ENCODE data around the gene PDE4A. TPM values are rescaled to one million over a fixed set of nuclear protein-coding genes. Genes with fewer than 3 reads are reported as not detected.
A peak's percentile ranks its signal among the peaks of the same experiment; 100 is the strongest.
"Not testable (repeated sequence)": the region's sequence is repeated elsewhere in the genome, so short reads cannot be mapped to it uniquely, and the experiment has no call there.

Gene PDE4A
- total RNA-seq, 1 donor from 2014 or later = 1.0 TPM

DNA sequence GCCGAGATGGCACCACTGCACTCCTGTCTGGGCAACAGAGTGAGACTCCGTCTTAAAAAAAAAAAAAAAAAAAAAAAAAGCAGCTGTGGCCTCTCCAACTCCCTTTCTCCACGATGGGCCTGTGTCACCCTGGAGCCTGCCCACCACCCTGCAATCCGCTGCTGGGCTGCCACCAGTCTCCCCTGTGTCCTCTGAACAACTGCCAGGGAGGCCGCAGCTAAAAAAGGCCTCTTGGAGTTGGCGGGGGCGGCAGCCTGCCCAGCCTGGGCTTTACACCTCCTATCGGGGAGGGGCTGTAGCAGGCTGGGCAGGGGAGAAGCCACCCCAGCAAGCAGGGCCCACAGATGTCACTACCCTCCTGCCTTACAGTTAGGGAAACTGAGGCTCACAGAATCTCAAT lies 20.5 kb upstream of the PDE4A start:
- H3K4me1 ChIP-seq (ENCODE audit: control insufficient read depth in 3 of 3, insufficient read depth in 3 of 3, low read length in 3 of 3) = peaks cover 53 to 70% (median 58%) of the 10 kb centered on the region in 3 donors
- H3K9ac ChIP-seq (ENCODE audit: low read depth in 1 of 3, low read length in 3 of 3) = peak overlapping the region; percentile 34 to 97 (median 74)
- H3K9me3 ChIP-seq (ENCODE audit: control insufficient read depth in 3 of 3, low read length in 3 of 3) = no peaks in the 10 kb centered on the region
- H3K27me3 ChIP-seq (ENCODE audit: control insufficient read depth in 3 of 3, insufficient read depth in 3 of 3, low read length in 3 of 3) = peaks cover 0 to 5% (median 3%) of the 10 kb centered on the region in 3 donors
- peaks cover 6 to 18% (median 15%) of the 10 kb centered on the region in 3 donors for H3K36me3 ChIP-seq (ENCODE audit: control insufficient read depth in 3 of 3, insufficient read depth in 3 of 3, low read length in 3 of 3)
- peak overlapping the region in 2 of 3 donors; percentile 31 to 49 for H3K4me3 ChIP-seq (ENCODE audit: low read length in 3 of 3)
- H3K27ac ChIP-seq (ENCODE audit: low read depth, low read length) = peak overlapping the region; percentile 92

DNA sequence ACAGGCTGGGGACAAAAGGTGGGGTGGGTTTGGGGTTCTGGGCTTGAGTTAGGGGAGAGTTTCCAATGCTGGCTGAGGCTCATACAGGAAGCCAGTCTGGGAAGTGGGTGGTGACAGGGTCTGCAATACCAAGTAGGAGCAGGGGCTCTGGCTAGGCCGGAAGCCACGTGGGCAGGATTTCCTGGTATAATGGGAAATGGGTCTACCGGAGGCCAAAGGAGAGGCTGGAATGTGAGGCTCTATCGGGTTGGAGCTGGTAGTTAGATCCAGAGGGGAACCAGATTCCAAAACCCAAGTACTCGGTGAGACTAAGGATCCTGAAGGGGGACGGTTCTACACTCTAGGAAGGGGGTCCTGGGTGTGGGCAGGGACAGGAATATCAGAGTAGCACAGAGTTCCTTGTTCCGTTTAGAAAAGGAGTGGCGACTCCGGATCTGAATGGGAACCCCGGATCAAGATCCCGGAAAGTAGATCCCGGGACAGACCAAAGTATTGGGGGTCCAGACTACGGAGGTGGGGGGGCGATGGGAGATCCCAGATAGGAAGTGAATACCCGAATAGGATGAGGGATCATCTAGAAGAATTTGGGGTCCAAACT lies 17.8 kb upstream of the PDE4A start:
- Histone ChIP-seq H3K4me1 (ENCODE audit: control insufficient read depth in 3 of 3, insufficient read depth in 3 of 3, low read length in 3 of 3) (peaks cover 52 to 69% (median 58%) of the 10 kb centered on the region in 3 donors), H3K36me3 (ENCODE audit: control insufficient read depth in 3 of 3, insufficient read depth in 3 of 3, low read length in 3 of 3) (peaks cover 0 to 8% (median 4%) of the 10 kb centered on the region in 3 donors), H3K27me3 (ENCODE audit: control insufficient read depth in 3 of 3, insufficient read depth in 3 of 3, low read length in 3 of 3) (peaks cover 14 to 15% (median 14%) of the 10 kb centered on the region in 3 donors), H3K9me3 (ENCODE audit: control insufficient read depth in 3 of 3, low read length in 3 of 3) (no peaks in the 10 kb centered on the region), H3K9ac (ENCODE audit: low read depth in 1 of 3, low read length in 3 of 3) (peak overlapping the region; percentile 96 to 100 (median 97)), H3K4me3 (ENCODE audit: low read length in 3 of 3) (peak overlapping the region; percentile 88 to 98 (median 98)), H3K27ac (ENCODE audit: low read depth, low read length) (peak overlapping the region; percentile 92)

DNA sequence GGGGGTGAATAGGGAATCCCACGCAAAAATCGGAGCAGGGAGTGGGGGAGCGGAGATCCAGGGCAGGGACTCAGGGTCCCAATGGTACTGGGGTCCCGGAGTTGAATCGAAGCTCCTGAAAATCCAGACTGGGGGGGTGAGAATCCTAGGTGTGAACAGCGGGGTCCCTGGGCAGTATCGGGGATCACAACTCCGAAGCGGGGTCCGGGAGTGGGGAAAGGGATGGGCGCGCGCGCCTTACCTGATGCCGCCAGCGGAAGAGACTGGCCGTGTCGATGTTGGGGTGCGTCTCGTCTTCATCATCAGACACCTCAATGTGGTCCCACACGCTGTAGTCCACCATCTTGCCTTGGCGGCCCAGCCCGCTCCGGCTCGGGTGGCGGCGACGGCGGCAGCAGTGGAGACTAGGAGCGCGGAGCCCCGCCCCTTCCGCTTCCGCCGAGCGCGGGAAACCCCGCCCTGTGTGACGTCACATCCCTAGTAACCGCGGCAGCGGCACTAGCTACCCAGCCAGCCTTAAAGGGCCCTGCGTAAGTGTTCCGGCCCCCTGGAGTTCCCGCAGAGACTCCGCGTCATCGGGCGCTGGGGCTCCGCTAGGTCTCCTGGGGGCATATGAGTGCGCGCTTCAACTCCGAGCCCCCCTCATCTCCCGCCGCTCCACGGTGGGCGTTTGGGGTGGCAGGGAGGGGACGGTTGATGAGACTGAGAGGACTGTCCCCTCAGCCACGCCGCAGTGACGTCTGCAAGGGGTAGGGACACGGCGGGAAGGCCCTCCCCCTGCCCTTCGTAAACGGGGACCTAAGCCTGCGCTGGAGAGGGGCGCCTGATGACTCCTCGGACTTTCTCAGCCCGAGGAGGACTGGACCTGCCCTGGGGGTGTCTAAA lies 17.0 kb upstream of the PDE4A start, which contains the start of gene CDC37:
TSS of gene CDC37 (minus strand) at position 406 of the 885 bp plus-strand sequence. CDS start at position 343, 63 bp downstream.
- H3K27me3 ChIP-seq (ENCODE audit: control insufficient read depth in 3 of 3, insufficient read depth in 3 of 3, low read length in 3 of 3) = peaks cover 15 to 17% (median 15%) of the 10 kb centered on the region in 3 donors
- peaks cover 44 to 60% (median 50%) of the 10 kb centered on the region in 3 donors for H3K4me1 ChIP-seq (ENCODE audit: control insufficient read depth in 3 of 3, insufficient read depth in 3 of 3, low read length in 3 of 3)

DNA sequence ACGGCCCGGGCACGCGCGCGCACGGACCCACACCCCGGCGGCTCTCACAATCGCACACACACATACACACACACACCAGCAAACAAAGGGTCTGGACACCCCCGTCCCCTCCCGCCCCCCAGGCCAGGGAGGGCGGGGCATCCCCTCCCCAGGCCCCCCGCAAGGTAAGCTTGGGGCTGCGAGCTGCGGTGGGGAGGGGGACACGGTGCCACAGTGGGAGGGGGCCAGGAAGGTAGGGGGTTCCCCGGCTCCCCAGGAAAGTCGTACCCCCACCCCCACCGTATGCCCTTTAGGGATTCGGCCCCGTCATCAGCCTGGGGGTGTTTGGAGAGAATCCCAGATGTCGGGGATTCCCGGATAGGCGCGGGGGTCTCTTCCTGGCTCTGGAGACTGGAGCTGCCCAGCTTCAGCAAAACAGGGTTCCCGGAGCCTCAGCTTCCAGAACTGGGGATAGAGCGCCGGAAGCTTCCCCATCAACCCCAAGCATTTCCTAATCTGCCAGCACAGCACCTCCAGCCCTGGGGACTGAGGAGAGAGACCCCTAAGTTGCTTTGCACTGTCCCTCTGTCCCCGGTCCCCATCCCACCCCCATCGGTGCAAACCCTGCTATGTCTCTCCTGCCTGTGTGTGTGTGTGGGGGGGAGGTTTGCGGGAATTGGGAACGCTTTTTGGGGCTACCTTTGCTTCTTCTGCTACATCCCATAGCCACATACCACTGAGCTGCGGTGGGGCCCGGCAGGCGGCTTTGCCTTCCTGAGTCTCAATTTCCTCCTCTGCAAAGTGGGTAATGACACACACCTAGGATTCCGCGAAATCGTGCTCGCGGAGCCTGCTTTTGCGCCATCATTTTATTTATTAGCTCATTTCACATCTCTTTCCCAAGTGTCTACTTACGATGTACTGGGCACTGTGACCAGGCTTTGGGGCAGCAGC lies 15.2 kb upstream of the PDE4A start:
- Histone ChIP-seq H3K4me3 (ENCODE audit: low read length in 3 of 3) (peak overlapping the region in 1 of 3 donors; percentile 88), H3K27ac (ENCODE audit: low read depth, low read length) (no peak overlapping the region), H3K9ac (ENCODE audit: low read depth in 1 of 3, low read length in 3 of 3) (no peak overlapping the region), H3K4me1 (ENCODE audit: control insufficient read depth in 3 of 3, insufficient read depth in 3 of 3, low read length in 3 of 3) (peaks cover 33 to 43% (median 37%) of the 10 kb centered on the region in 3 donors), H3K27me3 (ENCODE audit: control insufficient read depth in 3 of 3, insufficient read depth in 3 of 3, low read length in 3 of 3) (peaks cover 23 to 26% (median 24%) of the 10 kb centered on the region in 3 donors), H3K9me3 (ENCODE audit: control insufficient read depth in 3 of 3, low read length in 3 of 3) (no peaks in the 10 kb centered on the region), H3K36me3 (ENCODE audit: control insufficient read depth in 3 of 3, insufficient read depth in 3 of 3, low read length in 3 of 3) (no peaks in the 10 kb centered on the region)

More for the DNA sequence above, 17.0 kb upstream of the PDE4A start, which contains the start of gene CDC37:
- Histone ChIP-seq H3K27ac (ENCODE audit: low read depth, low read length) (peak within 1 kb of the TSS; percentile 92), H3K9me3 (ENCODE audit: control insufficient read depth in 3 of 3, low read length in 3 of 3) (no peaks in the 10 kb centered on the region), H3K9ac (ENCODE audit: low read depth in 1 of 3, low read length in 3 of 3) (peak within 1 kb of the TSS; percentile 96 to 100 (median 97)), H3K36me3 (ENCODE audit: control insufficient read depth in 3 of 3, insufficient read depth in 3 of 3, low read length in 3 of 3) (peaks cover 0 to 4% (median 2%) of the 10 kb centered on the region in 3 donors), H3K4me3 (ENCODE audit: low read length in 3 of 3) (peak within 1 kb of the TSS; percentile 88 to 98 (median 98))

- no peaks in the 10 kb centered on the region for H3K9me3 ChIP-seq (ENCODE audit: control insufficient read depth in 3 of 3, low read length in 3 of 3)
- no peak overlapping the region for H3K4me3 ChIP-seq (ENCODE audit: low read length in 3 of 3)
- H3K27me3 ChIP-seq (ENCODE audit: control insufficient read depth in 3 of 3, insufficient read depth in 3 of 3, low read length in 3 of 3) = peaks cover 23 to 26% (median 24%) of the 10 kb centered on the region in 3 donors
- H3K9ac ChIP-seq (ENCODE audit: low read depth in 1 of 3, low read length in 3 of 3) = no peak overlapping the region
- no peak overlapping the region for H3K27ac ChIP-seq (ENCODE audit: low read depth, low read length)
- peaks cover 22 to 33% (median 27%) of the 10 kb centered on the region in 3 donors for H3K4me1 ChIP-seq (ENCODE audit: control insufficient read depth in 3 of 3, insufficient read depth in 3 of 3, low read length in 3 of 3)
- no peaks in the 10 kb centered on the region for H3K36me3 ChIP-seq (ENCODE audit: control insufficient read depth in 3 of 3, insufficient read depth in 3 of 3, low read length in 3 of 3)
Measured at GRCh38 chr19:10406191-10406590, 14.1 kb upstream of the PDE4A start.

DNA sequence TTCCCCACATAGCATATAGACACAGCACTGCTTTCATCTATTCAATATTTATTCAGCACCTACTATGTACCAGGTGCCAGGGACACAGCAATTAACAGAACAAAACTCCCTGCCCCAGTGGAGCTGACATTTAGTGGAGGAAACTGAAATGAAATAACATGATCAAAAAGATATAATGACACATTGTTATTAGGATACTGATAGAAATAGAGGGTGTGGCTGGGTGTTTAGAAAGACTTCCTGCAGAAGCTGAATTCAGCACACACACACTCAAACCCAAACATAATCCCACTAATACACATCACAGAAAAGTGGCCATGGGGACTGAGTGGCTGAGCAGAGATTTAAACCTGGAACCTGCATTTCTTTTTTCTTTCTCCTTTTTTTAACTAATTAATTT lies 13.2 kb upstream of the PDE4A start:
- Histone ChIP-seq H3K9ac (ENCODE audit: low read depth in 1 of 3, low read length in 3 of 3) (no peak overlapping the region), H3K27me3 (ENCODE audit: control insufficient read depth in 3 of 3, insufficient read depth in 3 of 3, low read length in 3 of 3) (peaks cover 23 to 26% (median 24%) of the 10 kb centered on the region in 3 donors), H3K27ac (ENCODE audit: low read depth, low read length) (no peak overlapping the region), H3K36me3 (ENCODE audit: control insufficient read depth in 3 of 3, insufficient read depth in 3 of 3, low read length in 3 of 3) (no peaks in the 10 kb centered on the region), H3K9me3 (ENCODE audit: control insufficient read depth in 3 of 3, low read length in 3 of 3) (no peaks in the 10 kb centered on the region), H3K4me1 (ENCODE audit: control insufficient read depth in 3 of 3, insufficient read depth in 3 of 3, low read length in 3 of 3) (peaks cover 13 to 24% (median 18%) of the 10 kb centered on the region in 3 donors), H3K4me3 (ENCODE audit: low read length in 3 of 3) (no peak overlapping the region)

GRCh38 chr19:10408511-10409283 lies 11.6 kb upstream of the PDE4A start:
- H3K4me1 ChIP-seq (ENCODE audit: control insufficient read depth in 3 of 3, insufficient read depth in 3 of 3, low read length in 3 of 3) = peaks cover 7 to 15% (median 9%) of the 10 kb centered on the region in 3 donors
- H3K27me3 ChIP-seq (ENCODE audit: control insufficient read depth in 3 of 3, insufficient read depth in 3 of 3, low read length in 3 of 3) = peaks cover 23 to 26% (median 24%) of the 10 kb centered on the region in 3 donors
- no peaks in the 10 kb centered on the region for H3K36me3 ChIP-seq (ENCODE audit: control insufficient read depth in 3 of 3, insufficient read depth in 3 of 3, low read length in 3 of 3)
- no peaks in the 10 kb centered on the region for H3K9me3 ChIP-seq (ENCODE audit: control insufficient read depth in 3 of 3, low read length in 3 of 3)
- H3K27ac ChIP-seq (ENCODE audit: low read depth, low read length) = no peak overlapping the region
- H3K4me3 ChIP-seq (ENCODE audit: low read length in 3 of 3) = no peak overlapping the region
- H3K9ac ChIP-seq (ENCODE audit: low read depth in 1 of 3, low read length in 3 of 3) = no peak overlapping the region

- not testable (repeated sequence) for H3K36me3 ChIP-seq (ENCODE audit: control insufficient read depth in 3 of 3, insufficient read depth in 3 of 3, low read length in 3 of 3); H3K9ac ChIP-seq (ENCODE audit: low read depth in 1 of 3, low read length in 3 of 3); H3K4me3 ChIP-seq (ENCODE audit: low read length in 3 of 3); H3K27ac ChIP-seq (ENCODE audit: low read depth, low read length); H3K9me3 ChIP-seq (ENCODE audit: control insufficient read depth in 3 of 3, low read length in 3 of 3)
- Histone ChIP-seq H3K27me3 (ENCODE audit: control insufficient read depth in 3 of 3, insufficient read depth in 3 of 3, low read length in 3 of 3) (peaks cover 9 to 17% (median 11%) of the 10 kb centered on the region in 3 donors), H3K4me1 (ENCODE audit: control insufficient read depth in 3 of 3, insufficient read depth in 3 of 3, low read length in 3 of 3) (peaks cover 3 to 12% (median 5%) of the 10 kb centered on the region in 3 donors)
Measured at GRCh38 chr19:10411224-10411623, 9.1 kb upstream of the PDE4A start.

Measured in skeletal muscle tissue (tissue), 4 donors.